ENCODE measurements around the gene CHST15.

Gene CHST15

DNA sequence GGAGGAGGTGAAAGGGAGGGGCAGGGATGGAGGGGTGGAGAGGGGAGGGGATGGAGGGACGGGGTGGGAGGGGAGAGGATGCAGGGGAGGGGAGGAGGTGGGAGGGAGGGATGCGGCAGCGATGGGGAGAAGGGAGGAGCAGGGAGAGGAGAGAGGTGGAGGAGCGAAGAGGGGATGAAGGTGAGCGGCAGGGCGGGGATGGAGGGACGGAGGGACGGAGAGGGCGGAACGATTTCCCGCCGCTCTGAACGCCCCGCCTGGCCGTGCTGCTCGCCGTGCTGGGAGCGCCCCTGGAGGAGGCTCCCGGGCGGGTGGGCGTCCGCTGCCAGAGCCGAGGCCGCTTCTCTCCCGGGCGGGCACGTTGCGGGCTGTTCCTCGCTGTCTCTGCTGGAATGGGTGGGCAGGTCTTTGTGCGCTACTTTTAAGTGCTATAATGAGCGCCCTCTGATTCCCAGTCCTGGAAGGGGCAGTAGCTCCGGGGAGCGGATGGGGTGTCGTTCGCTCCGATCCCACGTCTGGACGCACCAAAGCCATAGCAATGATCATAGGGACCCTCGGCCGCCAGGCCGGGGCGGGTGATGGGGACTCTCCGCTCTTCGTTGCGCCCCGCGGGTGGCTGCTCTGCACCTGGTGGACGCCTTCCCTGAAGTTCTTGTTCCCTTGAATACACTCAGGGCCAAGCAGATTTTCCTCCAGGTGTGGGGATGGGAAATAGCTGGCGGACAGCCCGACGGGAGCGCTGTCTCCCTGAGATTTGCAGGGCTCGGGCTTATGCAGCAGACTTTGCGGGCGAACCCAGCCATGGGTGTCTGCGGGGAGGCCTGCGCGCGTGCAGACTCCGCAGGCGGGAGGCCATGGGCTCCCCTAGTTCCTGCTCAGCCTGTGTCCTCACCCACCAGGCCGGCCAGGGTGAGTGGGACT lies 120.7 kb downstream of the CHST15 start:
- no peak for DNase-seq

DNA sequence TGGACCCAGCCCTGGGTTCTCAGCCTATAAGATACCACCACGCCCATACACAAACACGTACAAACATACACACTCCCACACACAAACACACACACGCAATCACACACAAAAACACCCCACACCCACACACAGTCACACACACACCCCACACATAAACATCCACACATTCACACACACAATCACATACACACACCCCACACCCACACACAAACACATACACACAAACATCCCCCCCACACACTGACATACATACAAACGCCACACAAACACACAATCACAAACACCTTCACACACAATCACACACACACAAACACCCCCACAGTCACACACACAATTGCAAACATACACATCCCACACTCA lies 122.5 kb downstream of the CHST15 start:
- DNase-seq: no peak

DNA sequence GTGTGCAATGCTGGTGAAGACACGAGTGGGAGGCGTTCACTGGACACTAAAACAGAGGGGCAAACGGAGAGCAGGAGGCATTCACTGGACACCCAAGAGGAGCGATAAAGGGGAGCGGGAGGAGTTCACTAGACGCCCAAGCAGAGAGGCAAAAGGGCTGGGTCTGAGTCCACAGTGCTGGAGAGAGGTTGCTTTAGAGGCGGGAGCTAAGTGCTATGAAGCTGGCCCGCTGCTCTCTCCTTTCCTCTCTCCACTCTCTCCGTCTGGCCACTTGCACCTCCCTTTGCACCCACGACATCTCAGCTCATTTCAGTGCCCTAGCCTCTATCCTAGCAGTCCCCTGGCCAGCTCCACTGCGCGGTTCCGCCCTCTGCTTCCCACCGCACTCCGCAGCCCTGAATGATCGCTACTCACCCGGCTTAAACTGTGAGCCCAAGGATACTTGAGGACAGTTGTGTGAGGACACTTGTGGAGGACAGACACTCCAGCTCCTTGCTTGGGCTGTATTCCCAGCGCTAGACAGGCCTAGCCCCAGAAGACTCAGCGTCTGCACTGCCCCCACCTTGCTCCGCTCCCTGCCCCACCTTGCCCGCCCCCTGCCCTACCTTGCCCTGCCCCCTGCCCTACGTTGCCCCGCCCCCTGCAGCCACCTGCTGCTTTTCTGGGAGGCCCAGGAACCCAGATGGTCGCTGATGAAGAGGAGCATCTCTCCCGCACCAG lies 123.0 kb downstream of the CHST15 start:
- DNase-seq: no peak

DNA sequence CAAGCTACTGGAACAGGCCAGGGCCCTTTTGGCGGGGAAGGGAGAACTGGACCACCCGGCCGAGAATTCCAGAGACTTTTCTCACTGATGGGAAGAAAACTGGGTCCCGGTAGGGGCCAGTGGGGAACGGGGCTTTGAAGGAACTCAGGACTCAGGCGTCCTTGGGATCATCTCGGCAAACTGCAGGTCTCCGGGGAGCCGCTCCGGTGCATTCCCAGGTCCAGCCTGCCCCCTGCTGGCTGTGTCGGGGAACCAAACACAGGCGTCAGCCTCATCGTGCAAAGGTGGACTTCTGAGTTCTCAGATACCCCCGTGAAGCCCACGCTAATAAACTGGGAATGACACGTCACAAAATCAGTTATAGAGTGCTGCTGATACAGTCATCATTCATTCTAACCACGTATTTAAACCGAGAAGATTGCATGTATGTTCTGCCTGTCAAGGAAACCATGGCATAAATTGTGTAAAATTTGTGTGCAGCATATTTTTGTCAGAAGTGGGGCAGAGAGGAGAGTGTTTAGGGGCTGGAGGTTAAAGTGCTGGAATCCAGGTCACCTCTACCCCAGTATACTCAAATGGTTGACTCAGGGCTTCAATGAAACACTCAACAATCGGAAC lies 125.7 kb downstream of the CHST15 start:
- DNase-seq: peak in 49 of 56 donors; percentile 8 to 79 (median 44)

DNA sequence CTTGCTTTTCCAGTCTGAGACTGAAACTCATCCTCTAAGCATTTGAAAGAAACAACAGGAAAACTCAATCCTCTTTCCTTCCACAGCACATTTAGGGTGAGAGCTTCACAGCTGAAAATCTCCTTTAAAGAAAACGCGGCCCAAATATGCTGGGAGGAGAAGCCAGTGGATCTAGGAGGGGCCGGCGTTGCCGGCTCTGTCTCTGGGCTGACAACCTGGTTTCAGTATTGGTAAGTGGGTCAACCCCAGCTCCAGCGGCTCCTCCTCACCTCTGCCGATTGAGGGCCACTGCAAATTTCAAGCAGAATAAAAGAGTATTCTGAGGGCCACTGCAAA lies 126.5 kb downstream of the CHST15 start:
- DNase-seq: no peak

DNA sequence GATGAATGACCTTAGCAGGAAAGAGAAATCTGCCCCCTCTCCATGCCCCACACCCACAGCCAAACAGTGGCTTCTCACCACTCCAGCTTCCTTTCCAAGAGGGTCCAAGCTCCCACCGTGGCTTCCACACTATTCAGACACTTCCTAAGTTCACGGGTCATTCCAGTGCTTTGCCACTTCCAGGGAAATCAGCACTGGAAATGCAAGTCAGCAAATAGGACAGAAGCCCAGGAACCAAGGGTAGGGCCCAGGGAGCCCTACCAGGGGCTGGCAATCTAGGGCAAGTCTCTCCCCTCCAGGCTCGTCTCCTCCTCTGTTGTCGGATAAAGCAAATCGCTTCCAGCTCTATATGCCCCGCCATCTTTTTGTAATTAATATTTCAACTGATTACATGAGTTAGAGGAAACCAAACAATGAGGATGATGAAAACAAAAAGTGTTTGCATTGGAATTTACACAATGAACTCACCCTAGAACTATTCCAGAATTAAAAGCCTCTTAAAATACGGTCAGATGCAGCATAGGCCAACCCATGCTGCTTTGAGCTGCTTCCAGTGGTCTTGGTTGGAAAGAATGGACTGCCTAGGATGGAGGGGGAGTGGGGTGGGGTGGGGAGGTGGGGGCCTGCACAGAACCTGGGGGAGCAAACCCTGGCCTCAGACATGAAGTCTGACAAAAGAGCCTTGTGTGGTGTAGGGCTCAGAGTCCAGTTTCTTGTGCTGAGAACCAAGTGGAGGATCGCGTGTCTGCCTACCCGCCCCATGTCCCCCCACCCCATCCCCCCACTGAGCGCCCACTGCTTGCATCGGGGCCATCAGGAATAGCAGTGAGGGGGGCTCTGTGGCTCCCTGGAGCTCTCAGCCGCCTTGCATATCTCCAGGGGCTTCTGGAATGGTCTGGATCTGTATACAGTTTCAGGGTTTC lies 127.2 kb downstream of the CHST15 start:
- DNase-seq: no peak

DNA sequence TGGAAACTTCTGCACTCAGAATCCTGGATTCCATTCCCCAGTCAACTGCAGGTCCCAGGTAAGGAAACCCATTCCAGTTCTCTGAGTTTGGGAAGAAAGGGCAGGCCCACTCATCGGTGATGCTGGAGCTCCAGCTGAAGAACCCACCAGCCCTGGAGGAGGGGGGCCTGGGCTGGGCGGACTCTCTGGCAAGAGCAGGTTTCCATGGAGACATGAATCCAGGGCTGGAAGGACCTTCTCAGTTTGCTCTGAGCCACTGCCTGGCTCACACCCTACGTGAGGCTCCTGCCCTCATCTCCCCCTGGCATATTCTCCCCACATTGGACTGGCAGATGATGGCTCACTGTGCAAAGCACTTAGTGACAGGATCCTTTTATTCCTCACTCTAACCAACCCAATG lies 128.4 kb downstream of the CHST15 start:
- DNase-seq: no peak

DNA sequence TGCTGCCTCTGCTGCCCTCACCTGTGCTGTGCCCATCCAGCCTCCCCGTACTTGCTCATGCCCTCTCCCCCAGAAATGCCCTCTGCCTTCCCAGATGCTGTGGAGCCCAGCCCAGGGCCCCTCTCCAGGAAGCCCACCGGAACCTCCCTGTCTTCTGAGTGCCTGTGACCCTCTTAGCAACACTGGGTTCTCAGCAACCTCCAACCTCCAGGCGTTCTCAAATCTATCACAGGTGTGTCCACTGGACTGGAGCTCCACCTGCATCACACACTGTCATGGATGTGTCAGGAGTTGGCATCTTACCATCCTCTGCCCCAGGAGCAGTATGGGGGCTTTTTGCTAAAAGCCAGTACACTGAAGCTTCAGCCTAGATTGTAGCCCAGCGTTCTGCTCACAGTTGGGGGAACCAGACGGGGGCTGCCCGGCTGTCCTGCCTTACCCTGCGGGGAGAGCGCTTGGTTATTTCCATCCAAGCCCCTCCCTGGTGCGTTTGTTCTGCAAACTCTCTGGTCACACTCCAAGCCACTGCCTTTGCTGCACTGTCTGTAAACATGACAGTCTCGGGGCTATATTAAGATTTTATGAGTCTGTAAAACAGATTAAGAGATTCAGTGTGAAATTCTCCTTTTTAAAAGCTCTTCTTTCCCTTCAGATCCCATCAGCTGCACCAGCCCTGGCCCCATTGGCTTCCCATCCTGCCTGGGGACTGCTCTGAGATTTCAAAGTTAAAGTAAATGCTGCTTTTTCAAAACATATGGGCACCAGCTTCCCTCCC lies 130.5 kb downstream of the CHST15 start:
- DNase-seq: no peak

DNA sequence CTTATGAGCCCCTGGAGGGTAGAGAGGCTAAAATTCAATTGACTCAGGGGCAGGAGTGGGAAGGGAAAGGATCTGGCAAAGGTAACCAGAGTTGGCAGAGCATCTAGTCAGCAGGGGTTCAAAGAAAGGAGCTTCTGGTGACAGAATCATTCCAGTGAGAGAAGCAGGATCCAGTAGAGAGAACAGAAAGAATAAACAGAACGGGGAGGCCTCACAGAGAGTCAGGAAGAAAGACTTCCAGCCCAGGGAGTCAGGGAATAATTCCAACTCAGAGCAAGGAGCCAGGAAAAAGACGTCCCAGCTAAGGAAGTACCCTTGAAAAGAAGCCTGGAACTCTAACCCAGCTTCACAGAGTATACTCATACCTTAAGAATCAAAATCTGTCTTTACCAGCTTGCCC lies 135.2 kb downstream of the CHST15 start:
- DNase-seq: no peak
